GM19455 (cell line): ENCODE results near the gene PTCH1.
A peak's percentile ranks its signal among the peaks of the same experiment; 100 is the strongest.

Source experiments
- ATAC-seq: cut with Tn5 transposase; IDR thresholded peaks from one replicate; pipeline ENCODE4 v1.9.1; 2021; ENCODE audit not compliant: unreplicated experiment

Gene PTCH1

GRCh38 chr9:95443301-95443700, 73.5 kb downstream of the PTCH1 start:
- no peak for ATAC-seq

DNA sequence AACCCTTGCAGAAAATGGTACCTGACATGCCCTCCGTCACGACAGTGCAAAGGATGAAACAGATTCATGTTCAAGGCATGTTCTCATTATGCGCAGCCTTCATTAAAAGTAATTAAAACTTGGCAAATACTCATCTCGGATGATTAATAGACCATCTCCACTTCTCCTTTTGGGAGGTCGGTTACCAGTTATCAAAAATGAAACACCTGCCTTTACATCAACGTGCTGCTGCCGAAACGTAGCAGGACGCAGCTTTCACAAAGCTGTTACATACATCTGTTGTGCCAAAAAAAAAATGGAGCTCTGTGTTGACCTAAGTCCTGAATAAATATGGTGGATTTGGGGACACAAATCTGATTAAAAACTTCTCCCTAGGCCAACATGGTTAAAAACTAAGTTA, 75.7 kb downstream of the PTCH1 start:
- no peak for ATAC-seq

GRCh38 chr9:95440447-95440846, 76.3 kb downstream of the PTCH1 start:
- no peak for ATAC-seq

DNA sequence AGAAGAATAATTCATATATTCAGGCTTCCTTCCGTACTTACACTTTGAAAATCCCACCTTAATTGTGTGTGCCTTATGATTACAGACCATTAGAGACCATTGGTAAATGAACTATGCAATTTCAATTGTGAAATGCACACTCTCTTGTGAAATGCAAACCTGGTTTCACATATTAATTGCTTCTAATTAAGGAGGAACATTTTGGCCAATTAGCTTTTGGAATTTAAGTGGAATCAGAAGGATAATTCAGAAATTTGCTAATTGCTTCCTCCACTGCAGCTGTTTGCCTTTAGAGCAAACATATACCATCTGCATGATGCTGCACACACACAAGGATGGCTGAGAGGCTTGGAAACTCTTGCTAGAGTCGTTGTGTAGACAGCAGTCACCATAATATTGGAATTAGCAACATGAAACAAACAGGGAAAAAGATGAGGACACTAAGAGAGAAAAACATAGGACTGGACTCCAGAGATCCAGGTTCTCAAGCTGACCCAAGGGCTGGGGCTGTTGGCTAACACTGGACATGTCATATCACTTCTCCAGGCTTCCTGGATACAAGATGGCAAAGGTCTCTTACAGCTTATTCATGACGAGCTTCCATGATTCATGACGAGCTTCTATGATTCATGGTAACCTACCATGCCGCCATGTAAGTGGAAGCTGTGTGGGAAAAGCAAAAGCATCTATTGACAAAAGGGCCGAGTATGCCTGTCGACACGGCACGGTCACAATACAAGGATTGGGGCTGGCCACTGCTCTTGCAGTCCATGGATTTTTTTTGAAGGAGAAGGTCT, 78.0 kb downstream of the PTCH1 start:
- no peak for ATAC-seq

DNA sequence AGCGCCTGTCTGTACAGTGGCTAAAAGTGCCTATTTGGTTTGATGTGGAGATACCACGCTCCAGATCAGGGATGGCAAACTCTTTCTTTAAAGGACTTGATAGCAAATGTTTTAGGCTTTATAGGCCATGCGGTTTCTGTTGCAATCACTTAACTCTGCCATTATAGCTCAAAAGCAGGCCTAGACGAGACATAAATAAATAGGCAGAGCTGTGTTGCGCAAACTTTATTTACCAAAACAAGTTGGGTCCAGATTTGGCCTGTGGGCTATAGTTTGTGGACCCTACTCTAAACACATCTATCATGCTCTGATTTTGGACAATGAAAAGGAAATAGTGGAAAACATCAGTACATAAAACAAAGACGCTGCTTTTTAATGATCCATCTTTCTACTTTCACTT, 79.2 kb downstream of the PTCH1 start:
- no peak for ATAC-seq

GRCh38 chr9:95436416-95436815, 80.4 kb downstream of the PTCH1 start:
- ATAC-seq, result no peak

GRCh38 chr9:95435074-95435728, 81.6 kb downstream of the PTCH1 start:
- ATAC-seq, result no peak

- no peak for ATAC-seq
These were observed 82.4 kb downstream of the PTCH1 start for GRCh38 chr9:95434116-95435073.

DNA sequence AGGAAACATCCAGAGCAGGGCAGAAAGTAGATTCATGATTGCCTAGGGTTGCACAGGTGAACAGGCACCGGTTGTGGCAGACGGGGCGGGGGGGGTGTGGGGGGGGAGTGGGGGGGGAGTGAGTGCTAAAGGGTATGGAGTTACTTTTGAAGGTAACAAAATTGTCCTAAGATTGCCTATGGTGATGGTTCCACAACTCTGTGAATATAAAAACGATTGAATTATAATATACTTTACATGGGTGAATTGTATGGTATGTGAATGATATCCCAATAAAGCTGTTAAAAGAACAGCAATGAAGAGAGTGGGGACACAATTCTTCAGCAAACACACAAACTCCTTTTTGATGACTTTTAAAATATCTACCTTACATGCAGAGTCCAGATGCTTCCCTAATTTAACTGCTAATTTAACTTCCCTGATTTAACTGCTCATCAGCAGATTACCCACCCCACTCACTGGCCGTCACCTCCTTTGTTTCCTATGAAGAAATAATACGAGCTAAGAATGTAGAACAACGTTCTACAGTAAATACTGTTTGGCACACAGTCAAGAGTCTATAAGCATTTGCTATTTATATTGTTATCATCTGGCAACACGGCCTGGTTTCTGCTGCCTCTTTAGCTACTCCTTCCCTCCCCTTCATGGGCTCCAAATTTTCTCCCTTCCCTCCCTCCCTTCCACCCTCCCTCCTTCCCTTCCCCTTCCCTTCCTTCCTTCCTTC, 83.5 kb downstream of the PTCH1 start:
- ATAC-seq, result no peak

- ATAC-seq, result no peak
These were observed 85.5 kb downstream of the PTCH1 start for GRCh38 chr9:95431286-95431685.

DNA sequence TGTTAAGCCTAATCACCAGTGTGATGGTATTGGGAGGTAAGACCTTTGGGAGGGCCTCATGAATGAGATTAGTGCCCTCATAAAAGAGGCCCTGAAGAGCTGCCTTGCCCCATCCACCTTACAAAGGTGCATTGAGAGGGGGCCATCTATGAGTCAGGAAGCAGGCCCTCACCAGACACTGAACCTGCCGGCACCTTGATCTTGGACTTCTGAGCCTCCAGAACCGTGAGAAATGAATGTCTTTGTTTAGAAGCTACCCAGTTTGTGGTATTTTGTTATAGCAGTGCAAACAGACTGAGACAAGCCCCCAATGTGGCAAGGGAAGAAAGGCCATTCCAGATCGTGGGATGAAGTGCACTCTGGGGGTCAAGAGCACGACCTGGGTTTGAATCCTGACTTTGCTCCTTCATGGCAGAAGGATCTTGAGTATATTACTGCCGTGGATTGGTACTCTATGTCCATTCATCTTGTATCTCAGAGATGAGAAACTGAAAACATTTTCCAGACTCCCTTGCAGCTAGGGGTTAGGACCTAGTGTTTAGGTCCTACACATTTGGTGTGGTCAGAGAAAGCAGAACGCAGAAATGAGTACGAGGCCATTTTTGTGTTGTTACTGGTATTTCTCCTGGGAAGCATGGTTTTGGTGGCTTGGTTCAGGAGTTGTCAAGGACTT, 86.7 kb downstream of the PTCH1 start:
- ATAC-seq, result no peak

DNA sequence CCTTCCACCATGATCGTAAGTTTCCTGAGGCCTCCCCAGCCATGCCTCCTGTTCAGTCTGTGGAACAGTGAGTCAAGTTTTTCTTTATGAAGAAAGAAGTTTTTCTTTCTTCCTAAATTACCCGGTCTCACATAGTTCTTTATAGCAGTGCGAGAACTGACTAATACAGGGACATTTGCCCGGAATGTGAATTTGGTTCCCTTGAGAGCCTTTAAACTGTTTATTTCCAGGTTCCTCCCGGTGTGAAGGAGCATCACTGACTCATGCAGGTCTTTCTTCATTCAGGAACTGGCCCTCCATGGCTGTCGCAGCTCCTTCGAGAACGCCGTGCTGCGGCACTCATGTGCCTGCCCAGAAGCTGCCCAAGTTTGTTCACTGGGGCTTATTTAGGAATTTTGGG, 87.7 kb downstream of the PTCH1 start:
- no peak for ATAC-seq

- peak; percentile 35 for ATAC-seq
These were observed 90.7 kb downstream of the PTCH1 start for GRCh38 chr9:95425910-95426551.

- no peak for ATAC-seq
These were observed 94.1 kb downstream of the PTCH1 start for GRCh38 chr9:95422650-95423049.

GRCh38 chr9:95420518-95420917, 96.3 kb downstream of the PTCH1 start:
- no peak for ATAC-seq

GRCh38 chr9:95419444-95419843, 97.3 kb downstream of the PTCH1 start:
- ATAC-seq, result no peak

- no peak for ATAC-seq
These were observed 101.6 kb downstream of the PTCH1 start for GRCh38 chr9:95415158-95415557.

DNA sequence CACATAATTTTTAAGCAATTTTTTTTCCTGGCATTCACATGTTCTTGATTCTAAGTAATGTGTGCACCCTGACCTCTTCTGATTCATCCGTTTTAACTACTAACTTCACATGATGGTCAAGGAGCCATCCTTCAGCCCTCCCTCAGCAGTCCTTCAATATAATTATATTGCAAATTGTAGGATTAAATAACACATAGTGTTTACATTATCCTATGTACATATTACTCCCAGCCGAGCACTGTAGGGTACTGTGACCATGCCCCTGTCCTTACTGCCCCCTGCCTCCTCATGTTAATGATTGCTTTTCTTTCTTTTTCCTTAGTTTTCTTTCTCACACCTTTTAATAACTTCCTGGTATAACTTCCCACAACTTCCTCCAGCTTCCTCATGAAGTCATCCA, 103.0 kb downstream of the PTCH1 start:
- no peak for ATAC-seq

DNA sequence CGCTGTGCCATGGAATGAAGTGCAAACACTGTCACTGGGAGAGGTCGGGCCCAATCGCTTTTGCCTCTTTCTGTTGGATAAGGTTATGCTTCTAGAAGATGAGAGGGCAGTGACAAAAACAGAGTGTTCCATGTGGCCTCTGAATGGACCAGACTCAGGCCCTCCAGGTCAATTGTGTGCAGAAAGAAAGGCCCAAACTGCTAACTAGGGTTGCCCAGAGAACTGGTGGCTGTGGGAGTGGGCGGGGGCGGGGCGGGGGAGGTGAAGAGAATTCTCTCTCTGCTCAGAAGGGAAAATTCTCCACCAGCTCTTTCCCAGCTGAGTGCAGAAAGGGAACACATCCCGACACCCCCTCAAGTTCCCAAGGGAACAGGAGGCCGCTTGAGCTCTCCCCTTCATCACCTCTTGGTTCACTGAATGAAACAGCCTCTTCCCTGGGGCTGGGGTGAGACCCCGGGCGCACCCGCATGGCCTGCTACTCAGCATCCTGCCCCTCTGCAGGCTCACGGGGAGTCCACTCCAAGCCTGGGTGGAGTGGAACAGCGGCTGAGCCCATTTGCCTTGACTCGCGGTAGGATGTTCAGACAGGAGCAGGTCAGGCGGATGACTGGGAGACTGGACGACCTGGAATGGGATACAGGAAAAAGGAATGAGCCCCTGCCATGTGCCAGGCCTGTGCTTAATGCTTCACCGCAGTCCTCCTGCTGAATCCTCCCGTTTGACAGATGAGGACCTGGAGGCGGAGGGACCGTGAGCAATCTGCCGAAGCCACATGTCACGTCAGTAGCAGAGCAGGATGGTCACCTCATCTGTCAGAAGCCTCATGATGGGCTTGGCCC, 105.5 kb downstream of the PTCH1 start:
- no peak for ATAC-seq
